Kidney (tissue), 14 donors: Measurements from ENCODE around the gene MORN4. TPM values are rescaled to one million over a fixed set of nuclear protein-coding genes. Genes with fewer than 3 reads are reported as not detected.
A peak's percentile ranks its signal among the peaks of the same experiment; 100 is the strongest.

Experiments used
- DNase-seq, 5 donors: peaks; one replicate each; pipeline ENCODE4 v3.0.0-alpha.2; 2013 to 2020
- FAIRE-seq: peaks from 2 replicates; lab custom pipeline; 2012; peaks lifted over from hg19 to GRCh38; lab: Jason Lieb, UNC
- H3K27ac ChIP-seq, 2 donors: one replicate each; pipeline ENCODE4 v1.7.0; 2013; ENCODE audit warnings: low read depth in 2 of 2, low read length in 2 of 2, inconsistent platforms in 1 of 2
- H3K27me3 ChIP-seq: one replicate; pipeline ENCODE4 v1.7.1; 2013; ENCODE audit warnings: low read length, inconsistent platforms; ENCODE audit not compliant: control insufficient read depth, insufficient read depth
- H3K36me3 ChIP-seq, 3 donors: one replicate each; pipeline versions ENCODE4 v1.7.0 to v1.7.1; 2013; ENCODE audit warnings: low read length in 3 of 3, control low read depth in 1 of 3, inconsistent platforms in 1 of 3; ENCODE audit not compliant: insufficient read depth in 3 of 3, control insufficient read depth in 2 of 3
- H3K4me1 ChIP-seq, 3 donors: one replicate each; pipeline versions ENCODE4 v1.7.0 to v1.7.1; 2013; ENCODE audit warnings: low read length in 3 of 3, inconsistent platforms in 1 of 3, low read depth in 1 of 3; ENCODE audit not compliant: control insufficient read depth in 2 of 3, insufficient read depth in 2 of 3
- H3K4me3 ChIP-seq, 3 donors: one replicate each; pipeline versions ENCODE4 v1.7.0 to v1.8.1; 2013; ENCODE audit warnings: low read length in 3 of 3, control low read depth in 1 of 3, inconsistent platforms in 1 of 3
- H3K9ac ChIP-seq, 3 donors: one replicate each; pipeline versions ENCODE4 v1.7.0 to v1.7.1; 2013; ENCODE audit warnings: low read length in 3 of 3, control low read depth in 1 of 3, inconsistent platforms in 1 of 3
- H3K9me3 ChIP-seq, 3 donors: one replicate each; pipeline versions ENCODE4 v1.7.0 to v1.7.1; 2013; ENCODE audit warnings: low read length in 3 of 3, control low read depth in 1 of 3, inconsistent platforms in 1 of 3; ENCODE audit not compliant: control insufficient read depth in 2 of 3, insufficient read depth in 1 of 3
- CTCF ChIP-seq: IDR thresholded peaks from 3 replicates; pipeline ENCODE4 v1.5.1; 2012; ENCODE audit warnings: mild to moderate bottlenecking, moderate library complexity, borderline replicate concordance; ENCODE audit not compliant: insufficient read depth; ENCODE audit errors: extremely low read depth
- intact Hi-C: fragments of 100-400 bp; cut with DNase I; formaldehyde crosslinking; loops from one replicate; pipeline ENCODE4 v1.11.1; 2022
- polyA plus RNA-seq: library from polyadenylated mRNA; stranded (reverse); fragments of 350-450 nt; fragmentation: Illumina TruSeq; extraction: RNeasy Lipid Tissue Mini Kit (QIAGEN cat#74804); gene quantifications from one replicate; pipeline ENCODE4 v1.2.3, GENCODE V29; 2014; ENCODE audit warnings: low read depth, low replicate concordance; ENCODE audit not compliant: insufficient read depth
- total RNA-seq: library from RNA; stranded (reverse); fragmentation: NEBNext Ultra II Directional; extraction: Animal tissue kit (Norgen Biotek cat#: 25700); gene quantifications from one replicate; pipeline ENCODE4 v1.2.1, GENCODE V29; 2021
- donor health status: control.
- donor health status: control.
- donor health status: control.
- donor health status: control.
- donor health status: control.
- donor health status: DM: yes; HTN: yes; CAD: no.
- donor health status: Normal renal cell carcinoma (clear cell type).

Gene MORN4
- total and polyA plus RNA-seq, 2 donors from 2014 or later = 9.1 to 21.2 TPM

GRCh38 chr10:97582169-97582568, 51.1 kb downstream of the MORN4 start:
- no peak for FAIRE-seq

GRCh38 chr10:97580421-97581367, 52.6 kb downstream of the MORN4 start:
- Histone ChIP-seq H3K27ac (no peak overlapping the region), H3K36me3 (no peaks in the 10 kb centered on the region), H3K27me3 (no peaks in the 10 kb centered on the region), H3K9ac (no peak overlapping the region), H3K9me3 (no peaks in the 10 kb centered on the region), H3K4me3 (no peak overlapping the region), H3K4me1 (peaks cover 0 to 20% (median 15%) of the 10 kb centered on the region in 3 donors)
- intact Hi-C loops = no loop called here
- no peak for TF ChIP-seq CTCF
- DNase-seq (no peak), FAIRE-seq (no peak)

More at GRCh38 chr10:97582169-97582568, 51.1 kb downstream of the MORN4 start:
- Histone ChIP-seq H3K4me1 (peaks cover 0 to 28% (median 15%) of the 10 kb centered on the region in 3 donors), H3K4me3 (no peak overlapping the region), H3K36me3 (no peaks in the 10 kb centered on the region), H3K9ac (no peak overlapping the region), H3K27me3 (no peaks in the 10 kb centered on the region), H3K9me3 (no peaks in the 10 kb centered on the region), H3K27ac (no peak overlapping the region)
- peak in 1 of 5 donors; percentile 22 for DNase-seq
- TF ChIP-seq CTCF = no peak
- intact Hi-C loops = no loop called here

GRCh38 chr10:97578171-97578844, 55.0 kb downstream of the MORN4 start:
- Histone ChIP-seq H3K36me3 (no peaks in the 10 kb centered on the region), H3K4me3 (no peak overlapping the region), H3K9me3 (no peaks in the 10 kb centered on the region), H3K27ac (no peak overlapping the region), H3K9ac (no peak overlapping the region), H3K27me3 (no peaks in the 10 kb centered on the region), H3K4me1 (peaks cover 0 to 16% (median 9%) of the 10 kb centered on the region in 3 donors)
- intact Hi-C loops = no loop called here
- no peak for DNase-seq
- no peak for FAIRE-seq
- TF ChIP-seq CTCF = no peak
